Neural cell (in vitro differentiated cells): Measurements from ENCODE around the gene MDM1. TPM values are rescaled to one million over a fixed set of nuclear protein-coding genes. Genes with fewer than 3 reads are reported as not detected.

Source experiments
- H2AFZ ChIP-seq: fragments of 200-600, 300-800 bp; sonication (generic), shearing (Covaris generic); 2 replicates; pipeline ENCODE4 v1.6.0; 2014; ENCODE audit warnings: low read depth, mild to moderate bottlenecking, antibody characterized with exemption, low read length, moderate library complexity
- H3F3A ChIP-seq: fragments of 200-600 bp; shearing (Covaris generic); 2 replicates; pipeline ENCODE4 v1.6.1; 2016; ENCODE audit warnings: mild to moderate bottlenecking, moderate library complexity, mixed read lengths, antibody characterized with exemption, low read length; ENCODE audit not compliant: insufficient read depth, poor library complexity, severe bottlenecking
- H3K27ac ChIP-seq: fragments of 200-600, 300-800 bp; sonication (generic), shearing (Covaris generic); 2 replicates; pipeline ENCODE4 v1.5.1; 2014; ENCODE audit warnings: mild to moderate bottlenecking, low read length, moderate library complexity
- H3K27me3 ChIP-seq: fragments of 300-800, 200-600 bp; sonication (generic), shearing (Covaris generic); 2 replicates; pipeline ENCODE4 v1.6.0; 2014; ENCODE audit warnings: mild to moderate bottlenecking, low read depth, low read length, moderate library complexity; ENCODE audit not compliant: insufficient read depth
- H3K36me3 ChIP-seq: fragments of 300-800, 200-600 bp; sonication (generic), shearing (Covaris generic); 2 replicates; pipeline ENCODE4 v1.5.1; 2014; ENCODE audit warnings: mild to moderate bottlenecking, antibody characterized with exemption, low read length, moderate library complexity; ENCODE audit not compliant: insufficient read depth
- H3K4me2 ChIP-seq: fragments of 300-800, 200-600 bp; sonication (generic), shearing (Covaris generic); 2 replicates; pipeline ENCODE4 v1.6.0; 2014; ENCODE audit warnings: mild to moderate bottlenecking, low read length
- H3K4me3 ChIP-seq: fragments of 300-800, 200-600 bp; sonication (generic), shearing (Covaris generic); 2 replicates; pipeline ENCODE4 v1.5.1; 2014; ENCODE audit warnings: mild to moderate bottlenecking, low read length, moderate library complexity
- H3K79me2 ChIP-seq: fragments of 200-600 bp; shearing (Covaris generic); replicated peaks from 2 replicates; pipeline ENCODE4 v1.6.0; 2014; ENCODE audit warnings: mild to moderate bottlenecking, low read length, moderate library complexity; ENCODE audit not compliant: insufficient read depth
- H3K9ac ChIP-seq: fragments of 300-800, 200-600 bp; sonication (generic), shearing (Covaris generic); 2 replicates; pipeline ENCODE4 v1.6.1; 2016; ENCODE audit warnings: mild to moderate bottlenecking, low read length, mixed read lengths
- H3K9me2 ChIP-seq: fragments of 200-600 bp; shearing (Covaris generic); 2 replicates; pipeline ENCODE4 v1.6.1; 2016; ENCODE audit warnings: mild to moderate bottlenecking, low read length, mixed read lengths; ENCODE audit not compliant: insufficient read depth
- H3K9me3 ChIP-seq: fragments of 200-600, 300-800 bp; sonication (generic), shearing (Covaris generic); 2 replicates; pipeline ENCODE4 v1.6.1; 2016; ENCODE audit warnings: mild to moderate bottlenecking, mixed run types, low read length, moderate library complexity, mixed read lengths
- H4K20me1 ChIP-seq: fragments of 200-600 bp; shearing (Covaris generic); 2 replicates; pipeline ENCODE4 v1.6.1; 2016; ENCODE audit warnings: mild to moderate bottlenecking, mixed run types; ENCODE audit not compliant: insufficient read depth
- CTCF ChIP-seq: fragments of 450-650 bp; IDR thresholded peaks from 2 replicates; pipeline ENCODE4 v1.5.1; 2014; ENCODE audit warnings: antibody characterized with exemption, mild to moderate bottlenecking, moderate library complexity; ENCODE audit not compliant: poor library complexity, severe bottlenecking
- EP300 ChIP-seq: fragments of 450-650 bp; conservative IDR thresholded peaks from 2 replicates; pipeline ENCODE4 v1.6.1; 2014; ENCODE audit warnings: antibody characterized with exemption, mild to moderate bottlenecking, moderate library complexity; ENCODE audit not compliant: poor library complexity, severe bottlenecking
- EZH2 ChIP-seq: fragments of 200-600, 300-800 bp; shearing (Covaris generic), sonication (generic); IDR thresholded peaks from 2 replicates; pipeline ENCODE4 v1.6.1; 2014; ENCODE audit warnings: antibody characterized with exemption, low read length, borderline replicate concordance, mild to moderate bottlenecking; ENCODE audit not compliant: insufficient read depth, poor library complexity, severe bottlenecking
- MXI1 ChIP-seq: fragments of 450-650 bp; conservative IDR thresholded peaks from 2 replicates; pipeline ENCODE4 v1.6.1; 2014; ENCODE audit warnings: antibody characterized with exemption, mild to moderate bottlenecking; ENCODE audit not compliant: poor library complexity, severe bottlenecking
- POLR2AphosphoS5 ChIP-seq: IDR thresholded peaks from 2 replicates; pipeline ENCODE4 v1.6.1; 2012
- RAD21 ChIP-seq: fragments of 450-650 bp; conservative IDR thresholded peaks from 2 replicates; pipeline ENCODE4 v1.6.1; 2014; ENCODE audit warnings: antibody characterized with exemption, mild to moderate bottlenecking, moderate library complexity
- REST ChIP-seq: IDR thresholded peaks from 2 replicates; pipeline ENCODE4 v1.6.1; 2012; ENCODE audit warnings: borderline replicate concordance
- SMC3 ChIP-seq: fragments of 450-650 bp; conservative IDR thresholded peaks from 2 replicates; pipeline ENCODE4 v1.6.1; 2014; ENCODE audit warnings: antibody characterized with exemption, mild to moderate bottlenecking, moderate library complexity; ENCODE audit not compliant: poor library complexity
- TAF1 ChIP-seq: IDR thresholded peaks from 2 replicates; pipeline ENCODE4 v1.6.1; 2012; ENCODE audit warnings: low read depth
- polyA plus RNA-seq: library from polyadenylated mRNA; depleted of rRNA; stranded (reverse); fragments of >200 nt; gene quantifications from 2 replicates; pipeline ENCODE4 v1.2.3, GENCODE V29; 2014

MDM1 gene
- polyA plus RNA-seq, 1 donor from 2014 or later, result 35.5 TPM

GRCh38 chr12:68348419-68348818, 16.3 kb upstream of the MDM1 start:
- Histone ChIP-seq H3K79me2 (no peaks in the 10 kb centered on the region), H2AFZ (peak overlapping the region; percentile 3), H3K27me3 (no peaks in the 10 kb centered on the region), H4K20me1 (no peaks in the 10 kb centered on the region), H3K36me3 (no peaks in the 10 kb centered on the region), H3F3A (no peaks in the 10 kb centered on the region), H3K27ac (peak overlapping the region; percentile 92), H3K9me2 (no peaks in the 10 kb centered on the region), H3K4me2 (peak overlapping the region; percentile 43), H3K4me3 (peak overlapping the region; percentile 41), H3K9me3 (no peaks in the 10 kb centered on the region), H3K9ac (peak overlapping the region; percentile 51)
- TF ChIP-seq CTCF (no peak), EZH2 (no peak), POLR2AphosphoS5 (no peak), MXI1 (no peak), REST (no peak), EP300 (no peak)

DNA sequence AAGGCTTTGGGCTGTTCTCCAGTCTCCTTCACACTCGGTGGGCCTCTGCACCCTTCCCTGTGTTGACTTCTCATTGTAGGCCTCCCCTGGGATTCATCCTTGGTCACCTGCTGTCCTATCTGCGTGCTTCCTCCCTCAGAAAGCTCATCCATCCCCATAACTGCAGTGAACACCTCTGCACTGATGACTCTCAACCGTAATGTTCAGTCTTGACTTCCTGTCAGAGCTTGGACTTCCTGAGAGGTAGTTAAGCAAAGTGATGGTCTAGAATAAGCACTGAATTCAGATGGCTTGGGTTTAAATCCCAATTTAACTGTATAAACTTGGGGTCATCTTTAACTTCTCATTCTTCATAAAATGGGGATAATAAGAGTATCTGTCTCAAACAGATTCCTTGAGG, 13.6 kb upstream of the MDM1 start:
- Histone ChIP-seq H2AFZ (no peak overlapping the region), H3K9me2 (no peaks in the 10 kb centered on the region), H4K20me1 (no peaks in the 10 kb centered on the region), H3K79me2 (no peaks in the 10 kb centered on the region), H3K4me2 (no peak overlapping the region), H3K27me3 (no peaks in the 10 kb centered on the region), H3K27ac (no peak overlapping the region), H3K9ac (no peak overlapping the region), H3F3A (no peaks in the 10 kb centered on the region), H3K36me3 (no peaks in the 10 kb centered on the region), H3K9me3 (no peaks in the 10 kb centered on the region), H3K4me3 (no peak overlapping the region)
- no peak for TF ChIP-seq MXI1
- TF ChIP-seq CTCF, result no peak
- TF ChIP-seq POLR2AphosphoS5, result no peak
- no peak for TF ChIP-seq RAD21
- no peak for TF ChIP-seq TAF1
- no peak for TF ChIP-seq SMC3
- no peak for TF ChIP-seq EP300
- no peak for TF ChIP-seq EZH2
- TF ChIP-seq REST, result no peak
